GM19023 (cell line): ENCODE data around the gene DRD4.

Experiments
- ATAC-seq: cut with Tn5 transposase; IDR thresholded peaks from one replicate; pipeline ENCODE4 v1.9.1; 2021; ENCODE audit warnings: mild to moderate bottlenecking, moderate library complexity; ENCODE audit not compliant: unreplicated experiment

Gene DRD4

GRCh38 chr11:636511-637332, at the start of gene DRD4:
TSS of gene DRD4 (plus strand) at chr11:637269. CDS start at chr11:637305, 36 bp downstream.
- no peak for ATAC-seq

GRCh38 chr11:587546-587945, 49.5 kb upstream of the DRD4 start:
- ATAC-seq: no peak

GRCh38 chr11:587978-588380, 49.1 kb upstream of the DRD4 start:
- no peak for ATAC-seq

GRCh38 chr11:589798-590197, 47.3 kb upstream of the DRD4 start:
- ATAC-seq: no peak

GRCh38 chr11:590997-591396, 46.1 kb upstream of the DRD4 start:
- ATAC-seq: no peak

- ATAC-seq: no peak
Observed at GRCh38 chr11:592501-592900, 44.6 kb upstream of the DRD4 start.

GRCh38 chr11:592918-593317, 44.2 kb upstream of the DRD4 start:
- ATAC-seq: no peak

- no peak for ATAC-seq
Observed at GRCh38 chr11:593347-593746, 43.7 kb upstream of the DRD4 start.

GRCh38 chr11:595400-595799, 41.7 kb upstream of the DRD4 start:
- ATAC-seq: no peak

GRCh38 chr11:596374-596773, 40.7 kb upstream of the DRD4 start:
- ATAC-seq: no peak

GRCh38 chr11:597166-597725, 39.8 kb upstream of the DRD4 start:
- ATAC-seq: no peak

- ATAC-seq: no peak
Observed at GRCh38 chr11:598005-598680, 38.9 kb upstream of the DRD4 start.

- ATAC-seq: no peak
Observed at GRCh38 chr11:601573-602245, 35.4 kb upstream of the DRD4 start.

GRCh38 chr11:603154-603553, 33.9 kb upstream of the DRD4 start:
- ATAC-seq: no peak

GRCh38 chr11:605286-606129, 31.6 kb upstream of the DRD4 start:
- no peak for ATAC-seq

GRCh38 chr11:606245-606644, 30.8 kb upstream of the DRD4 start:
- no peak for ATAC-seq

GRCh38 chr11:607020-607780, 29.9 kb upstream of the DRD4 start:
- ATAC-seq: no peak

GRCh38 chr11:607971-608659, 29.0 kb upstream of the DRD4 start:
- ATAC-seq: no peak

GRCh38 chr11:608791-609251, 28.2 kb upstream of the DRD4 start:
- no peak for ATAC-seq
